ENCODE measurements around the gene REEP6. TPM values are rescaled to one million over a fixed set of nuclear protein-coding genes. Genes with fewer than 3 reads are reported as not detected.

REEP6 gene
- total RNA-seq, 1 experiment from 2014 or later: 9.2 TPM

DNA sequence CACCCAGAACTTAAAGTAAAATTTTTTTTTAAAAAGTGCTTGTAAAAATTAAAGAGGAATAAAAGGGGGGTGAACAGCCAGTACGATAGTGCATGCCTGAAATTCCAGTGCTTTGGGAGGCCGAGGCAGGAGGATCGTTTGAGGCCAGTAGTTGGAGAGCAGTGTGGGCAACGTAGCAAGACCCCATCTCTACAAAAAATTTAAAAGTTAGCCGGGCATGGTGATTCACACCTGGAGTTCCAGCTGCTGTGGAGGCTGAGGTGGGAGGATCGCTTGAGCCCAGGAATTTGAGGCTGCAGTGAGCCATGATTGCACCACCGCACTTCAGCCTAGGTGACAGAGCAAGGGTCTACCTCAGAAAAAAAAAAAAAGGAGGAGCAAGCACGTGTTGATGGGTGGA, 14.0 kb downstream of the REEP6 start:
- ATAC-seq (no peak), DNase-seq (ENCODE audit: low read depth, low spot score) (no peak)
- in situ Hi-C loops (cut with HindIII; ENCODE audit: low pct_unique_long_range_greater_than_20kb, low sequenced_read_pairs): no loop called here
- H3K9me3 ChIP-seq (ENCODE audit: control insufficient read depth, insufficient read depth, low read depth, low read length): no peaks in the 10 kb centered on the region
- CTCF ChIA-PET: interaction anchor here (0.6 kb wide), 1 partner anchor 600 kb away, joined by 8 read pairs; no protein-coding TSS in a partner anchor
- intact Hi-C loops (cut with micrococcal nuclease; ENCODE audit: unreplicated experiment): no loop called here
- no peaks in the 10 kb centered on the region for H3K36me3 ChIP-seq (ENCODE audit: control insufficient read depth, insufficient read depth, low read length)
- no peak overlapping the region for H3K27ac ChIP-seq (ENCODE audit: low read length)
- no peak overlapping the region for H3K4me3 ChIP-seq (ENCODE audit: low read depth in 2 of 2, low read length in 2 of 2)
- TF ChIP-seq SIN3A (IDR thresholded peaks at IDR 0.05; ENCODE audit: borderline replicate concordance, insufficient read depth, low read depth, low read length) (no peak), POLR2AphosphoS5 (IDR thresholded peaks at IDR 0.05; ENCODE audit: low read depth, low read length) (no peak), TCF7L2 (IDR thresholded peaks at IDR 0.05; ENCODE audit: low read depth, low read length) (no peak)
- TF ChIP-seq, protein P1, sequence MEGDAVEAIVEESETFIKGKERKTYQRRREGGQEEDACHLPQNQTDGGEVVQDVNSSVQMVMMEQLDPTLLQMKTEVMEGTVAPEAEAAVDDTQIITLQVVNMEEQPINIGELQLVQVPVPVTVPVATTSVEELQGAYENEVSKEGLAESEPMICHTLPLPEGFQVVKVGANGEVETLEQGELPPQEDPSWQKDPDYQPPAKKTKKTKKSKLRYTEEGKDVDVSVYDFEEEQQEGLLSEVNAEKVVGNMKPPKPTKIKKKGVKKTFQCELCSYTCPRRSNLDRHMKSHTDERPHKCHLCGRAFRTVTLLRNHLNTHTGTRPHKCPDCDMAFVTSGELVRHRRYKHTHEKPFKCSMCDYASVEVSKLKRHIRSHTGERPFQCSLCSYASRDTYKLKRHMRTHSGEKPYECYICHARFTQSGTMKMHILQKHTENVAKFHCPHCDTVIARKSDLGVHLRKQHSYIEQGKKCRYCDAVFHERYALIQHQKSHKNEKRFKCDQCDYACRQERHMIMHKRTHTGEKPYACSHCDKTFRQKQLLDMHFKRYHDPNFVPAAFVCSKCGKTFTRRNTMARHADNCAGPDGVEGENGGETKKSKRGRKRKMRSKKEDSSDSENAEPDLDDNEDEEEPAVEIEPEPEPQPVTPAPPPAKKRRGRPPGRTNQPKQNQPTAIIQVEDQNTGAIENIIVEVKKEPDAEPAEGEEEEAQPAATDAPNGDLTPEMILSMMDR (IDR thresholded peaks at IDR 0.05): no peak
- TF ChIP-seq, protein P2, sequence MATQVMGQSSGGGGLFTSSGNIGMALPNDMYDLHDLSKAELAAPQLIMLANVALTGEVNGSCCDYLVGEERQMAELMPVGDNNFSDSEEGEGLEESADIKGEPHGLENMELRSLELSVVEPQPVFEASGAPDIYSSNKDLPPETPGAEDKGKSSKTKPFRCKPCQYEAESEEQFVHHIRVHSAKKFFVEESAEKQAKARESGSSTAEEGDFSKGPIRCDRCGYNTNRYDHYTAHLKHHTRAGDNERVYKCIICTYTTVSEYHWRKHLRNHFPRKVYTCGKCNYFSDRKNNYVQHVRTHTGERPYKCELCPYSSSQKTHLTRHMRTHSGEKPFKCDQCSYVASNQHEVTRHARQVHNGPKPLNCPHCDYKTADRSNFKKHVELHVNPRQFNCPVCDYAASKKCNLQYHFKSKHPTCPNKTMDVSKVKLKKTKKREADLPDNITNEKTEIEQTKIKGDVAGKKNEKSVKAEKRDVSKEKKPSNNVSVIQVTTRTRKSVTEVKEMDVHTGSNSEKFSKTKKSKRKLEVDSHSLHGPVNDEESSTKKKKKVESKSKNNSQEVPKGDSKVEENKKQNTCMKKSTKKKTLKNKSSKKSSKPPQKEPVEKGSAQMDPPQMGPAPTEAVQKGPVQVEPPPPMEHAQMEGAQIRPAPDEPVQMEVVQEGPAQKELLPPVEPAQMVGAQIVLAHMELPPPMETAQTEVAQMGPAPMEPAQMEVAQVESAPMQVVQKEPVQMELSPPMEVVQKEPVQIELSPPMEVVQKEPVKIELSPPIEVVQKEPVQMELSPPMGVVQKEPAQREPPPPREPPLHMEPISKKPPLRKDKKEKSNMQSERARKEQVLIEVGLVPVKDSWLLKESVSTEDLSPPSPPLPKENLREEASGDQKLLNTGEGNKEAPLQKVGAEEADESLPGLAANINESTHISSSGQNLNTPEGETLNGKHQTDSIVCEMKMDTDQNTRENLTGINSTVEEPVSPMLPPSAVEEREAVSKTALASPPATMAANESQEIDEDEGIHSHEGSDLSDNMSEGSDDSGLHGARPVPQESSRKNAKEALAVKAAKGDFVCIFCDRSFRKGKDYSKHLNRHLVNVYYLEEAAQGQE (IDR thresholded peaks at IDR 0.05; ENCODE audit: insufficient read depth in 1 of 2, low read depth in 2 of 2, low read length in 1 of 2): no peak
- BruUV-seq (replicated peaks): no TSS peak
- H3K27me3 ChIP-seq (ENCODE audit: control insufficient read depth, insufficient read depth, low read length): no peaks in the 10 kb centered on the region
- no peaks in the 10 kb centered on the region for H3K4me1 ChIP-seq (ENCODE audit: control insufficient read depth, insufficient read depth, low read length)
- POLR2A ChIA-PET: no interaction called here

DNA sequence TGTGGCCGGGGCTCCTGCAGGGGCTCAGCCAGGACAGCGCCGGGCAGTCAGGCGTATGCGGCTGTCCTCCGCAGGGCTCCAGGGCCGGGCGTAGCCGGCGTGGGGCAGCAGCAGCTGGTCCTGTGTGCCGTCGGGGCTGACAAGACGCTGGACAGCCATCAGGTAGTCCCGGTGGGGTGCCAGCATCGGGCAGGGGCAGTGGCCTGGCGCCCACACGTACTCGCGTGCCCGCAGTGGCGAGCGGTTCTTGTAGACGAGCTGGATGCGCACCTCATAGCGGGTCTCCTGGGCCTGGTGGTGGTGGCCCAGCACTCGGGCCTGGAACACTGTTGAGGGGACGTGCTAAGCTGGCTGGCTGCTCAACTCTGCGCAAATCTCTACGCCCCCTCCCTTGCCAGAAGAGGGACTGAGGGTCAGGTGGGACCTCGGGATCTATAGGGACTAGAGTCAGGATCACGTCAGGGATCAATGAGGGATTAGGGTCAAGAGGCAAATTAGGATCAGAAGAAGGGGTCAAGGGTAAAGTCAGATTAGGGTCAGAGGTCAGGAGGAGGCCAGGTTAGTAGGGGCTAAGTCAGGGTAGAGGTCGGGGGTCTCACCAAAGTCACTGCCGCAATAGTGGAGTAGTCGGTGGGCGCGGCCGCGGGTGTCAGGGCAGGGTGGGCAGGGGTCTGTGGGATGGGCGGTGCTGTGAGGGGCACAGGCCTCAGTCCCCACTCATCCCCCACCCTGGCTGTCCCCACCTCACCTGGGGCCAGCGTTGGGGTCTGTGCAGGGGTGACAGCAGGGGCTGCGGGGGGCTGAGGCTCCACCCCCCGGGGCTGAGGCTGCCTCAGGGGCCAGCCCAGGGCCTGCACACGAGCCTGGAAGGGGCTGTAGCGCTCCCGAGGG, 15.3 kb downstream of the REEP6 start:
- Histone ChIP-seq H3K36me3 (ENCODE audit: control insufficient read depth, insufficient read depth, low read length) (no peaks in the 10 kb centered on the region), H3K9me3 (ENCODE audit: control insufficient read depth, insufficient read depth, low read depth, low read length) (no peaks in the 10 kb centered on the region), H3K4me1 (ENCODE audit: control insufficient read depth, insufficient read depth, low read length) (no peaks in the 10 kb centered on the region), H3K27ac (ENCODE audit: low read length) (no peak overlapping the region), H3K27me3 (ENCODE audit: control insufficient read depth, insufficient read depth, low read length) (no peaks in the 10 kb centered on the region), H3K4me3 (ENCODE audit: low read depth in 2 of 2, low read length in 2 of 2) (no peak overlapping the region)
- no peak for ATAC-seq
- no TSS peak for BruUV-seq (replicated peaks)
- in situ Hi-C loops (cut with HindIII; ENCODE audit: low pct_unique_long_range_greater_than_20kb, low sequenced_read_pairs): no loop called here
- TF ChIP-seq TCF7L2 (IDR thresholded peaks at IDR 0.05; ENCODE audit: low read depth, low read length): no peak
- no peak for TF ChIP-seq POLR2AphosphoS5 (IDR thresholded peaks at IDR 0.05; ENCODE audit: low read depth, low read length)
- no peak for TF ChIP-seq SIN3A (IDR thresholded peaks at IDR 0.05; ENCODE audit: borderline replicate concordance, insufficient read depth, low read depth, low read length)
- intact Hi-C loops (cut with micrococcal nuclease; ENCODE audit: unreplicated experiment): no loop called here
- POLR2A ChIA-PET: no interaction called here
- CTCF ChIA-PET: no interaction called here
- no peak for DNase-seq (ENCODE audit: low read depth, low spot score)

DNA sequence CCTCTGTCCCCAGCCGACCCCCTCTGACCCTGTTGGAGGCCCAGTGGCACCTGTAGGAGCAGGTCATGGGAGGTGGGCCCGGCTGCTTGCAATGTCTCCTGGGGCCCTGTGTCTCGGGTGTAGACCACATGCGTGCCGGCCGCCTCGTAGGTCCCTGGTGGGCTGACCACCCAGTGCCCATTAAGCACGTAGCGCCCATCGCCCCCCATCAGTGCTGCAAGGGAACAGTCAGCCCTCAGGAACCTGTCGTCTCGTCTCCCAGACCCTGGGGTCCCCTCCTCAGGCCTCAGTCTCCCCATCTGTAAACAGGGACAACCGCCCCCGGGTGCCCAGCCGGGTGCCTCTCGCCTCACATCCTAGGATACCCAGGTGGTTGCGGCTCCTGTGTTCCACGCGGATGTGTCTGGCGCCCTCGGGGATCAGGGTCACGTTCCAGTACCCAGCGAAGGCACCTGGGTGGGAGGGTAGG, 16.2 kb downstream of the REEP6 start:
- H3K9me3 ChIP-seq (ENCODE audit: control insufficient read depth, insufficient read depth, low read depth, low read length): no peaks in the 10 kb centered on the region
- CTCF ChIA-PET: no interaction called here
- POLR2A ChIA-PET: no interaction called here
- H3K27me3 ChIP-seq (ENCODE audit: control insufficient read depth, insufficient read depth, low read length): no peaks in the 10 kb centered on the region
- DNase-seq (ENCODE audit: low read depth, low spot score): no peak
- no TSS peak for BruUV-seq (replicated peaks)
- H3K36me3 ChIP-seq (ENCODE audit: control insufficient read depth, insufficient read depth, low read length): no peaks in the 10 kb centered on the region
- no peak overlapping the region for H3K4me3 ChIP-seq (ENCODE audit: low read depth in 2 of 2, low read length in 2 of 2)
- intact Hi-C loops (cut with micrococcal nuclease; ENCODE audit: unreplicated experiment) (no loop called here), in situ Hi-C loops (cut with HindIII; ENCODE audit: low pct_unique_long_range_greater_than_20kb, low sequenced_read_pairs) (no loop called here)
- H3K27ac ChIP-seq (ENCODE audit: low read length): no peak overlapping the region
- no peak for ATAC-seq
- TF ChIP-seq TCF7L2 (IDR thresholded peaks at IDR 0.05; ENCODE audit: low read depth, low read length): no peak
- TF ChIP-seq, protein P2 (IDR thresholded peaks at IDR 0.05; ENCODE audit: insufficient read depth in 1 of 2, low read depth in 2 of 2, low read length in 1 of 2): no peak
- TF ChIP-seq, protein P1 (IDR thresholded peaks at IDR 0.05): no peak
- no peak for TF ChIP-seq POLR2AphosphoS5 (IDR thresholded peaks at IDR 0.05; ENCODE audit: low read depth, low read length)
- no peak for TF ChIP-seq SIN3A (IDR thresholded peaks at IDR 0.05; ENCODE audit: borderline replicate concordance, insufficient read depth, low read depth, low read length)
- H3K4me1 ChIP-seq (ENCODE audit: control insufficient read depth, insufficient read depth, low read length): no peaks in the 10 kb centered on the region

Data from Panc1 (cell line).